HEK293T (cell line): ENCODE measurements around the gene TOX4.

ENCODE experiments used
- FOXM1 ChIP-seq: fragments of 450-650 bp; IDR thresholded peaks from 2 replicates; pipeline ENCODE4 v1.6.1; 2017; ENCODE audit warnings: mild to moderate bottlenecking, borderline replicate concordance
- PKNOX1 ChIP-seq: fragments of 450-650 bp; IDR thresholded peaks from 2 replicates; pipeline ENCODE4 v1.6.1; 2016
- SP1 ChIP-seq: fragments of 450-650 bp; IDR thresholded peaks from 2 replicates; pipeline ENCODE4 v1.6.1; 2017

- TF ChIP-seq FOXM1 = no peak
- no peak for TF ChIP-seq PKNOX1
- no peak for TF ChIP-seq SP1
These were observed 43.8 kb downstream of the TOX4 start for GRCh38 chr14:21520767-21521166.
